Testis (tissue), 3 donors: ENCODE data around the gene WDR75. TPM values are rescaled to one million over a fixed set of nuclear protein-coding genes. Genes with fewer than 3 reads are reported as not detected.
A peak's percentile ranks its signal among the peaks of the same experiment; 100 is the strongest.

ENCODE experiments used
- DNase-seq: peaks from one replicate; pipeline ENCODE4 v3.0.0-alpha.2; 2019
- H3K27ac ChIP-seq, 2 donors: fragments of 200-600 bp; sonication (generic); one replicate each; pipeline ENCODE4 v1.5.1; 2019
- H3K27me3 ChIP-seq: fragments of 200-600 bp; sonication (generic); one replicate; pipeline ENCODE4 v1.5.1; 2019
- H3K36me3 ChIP-seq: fragments of 200-600 bp; sonication (generic); one replicate; pipeline ENCODE4 v1.5.1; 2017; ENCODE audit warnings: low read depth; ENCODE audit errors: missing control alignments
- H3K4me1 ChIP-seq: fragments of 200-600 bp; sonication (generic); one replicate; pipeline ENCODE4 v1.5.1; 2019
- H3K4me3 ChIP-seq, 2 donors: fragments of 200-600 bp; sonication (generic); one replicate each; pipeline ENCODE4 v1.5.1; 2017 to 2019
- H3K9me3 ChIP-seq: fragments of 200-600 bp; sonication (generic); one replicate; pipeline ENCODE4 v1.5.1; 2017
- CTCF ChIP-seq, 3 experiments: fragments of 450-650 bp in 2 of 3; fragments of 200-600 bp in 1 of 3; sonication (generic) in 1 of 3; IDR thresholded peaks; one replicate each; pipeline ENCODE4 v1.5.1; 2016 to 2019; ENCODE audit warnings: antibody characterized with exemption in 3 of 3, mild to moderate bottlenecking in 2 of 3, moderate library complexity in 1 of 3
- POLR2A ChIP-seq: fragments of 450-650 bp; IDR thresholded peaks from one replicate; pipeline ENCODE4 v1.6.1; 2017; ENCODE audit warnings: antibody characterized with exemption, mild to moderate bottlenecking, moderate library complexity
- WGBS, 2 donors: methylation state at CpG; one replicate each; pipeline ENCODE4 v1.1.5; 2018; 5-methylcytosine and 5-hydroxymethylcytosine counted together
- intact Hi-C: fragments of 100-400 bp; cut with DNase I; formaldehyde crosslinking; loops from one replicate; pipeline ENCODE4 v1.15.1; 2023; ENCODE audit warnings: low total_unique reads
- polyA plus RNA-seq: library from polyadenylated mRNA; stranded (reverse); fragments of 350-450 nt; fragmentation: Illumina TruSeq; extraction: RNeasy Lipid Tissue Mini Kit (QIAGEN cat#74804); gene quantifications from one replicate; pipeline ENCODE4 v1.2.3, GENCODE V29; 2014; ENCODE audit warnings: low read depth, low replicate concordance; ENCODE audit not compliant: insufficient read depth
- total RNA-seq, 2 donors: library from RNA; depleted of rRNA; stranded (reverse); fragments of >200 nt; gene quantifications; one replicate each; pipeline ENCODE4 v1.2.3, GENCODE V29; 2016

Gene WDR75
- total and polyA plus RNA-seq, 3 donors from 2014 or later, result 21.5 to 38.1 (median 35.0) TPM

DNA sequence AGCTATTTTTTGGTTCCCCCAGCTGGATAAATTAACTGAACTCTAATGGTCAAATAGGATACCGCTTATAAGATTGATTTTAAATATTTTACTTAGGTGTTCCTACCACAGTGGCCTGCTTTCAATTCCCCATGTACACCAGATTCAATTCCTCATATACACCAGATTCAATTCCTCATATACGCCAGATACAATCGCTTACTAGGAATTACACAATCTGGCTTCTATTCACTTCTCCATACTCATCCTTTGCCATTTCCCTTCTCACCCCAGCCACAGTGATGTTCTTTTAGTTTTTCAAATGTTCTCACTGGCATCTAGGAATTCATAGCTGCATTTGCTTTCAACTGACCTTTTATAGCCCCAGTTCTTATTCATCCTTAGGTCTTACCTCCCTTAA is 72.8 kb downstream of the WDR75 start:
- 89 to 94% methylated on average over 3 of the region's 3 CpGs for WGBS, 2 donors
- H3K4me1 ChIP-seq, result peaks cover 18% of the 10 kb centered on the region
- intact Hi-C loops, result no loop called here
- no peaks in the 10 kb centered on the region for H3K36me3 ChIP-seq
- DNase-seq, result no peak
- no peaks in the 10 kb centered on the region for H3K9me3 ChIP-seq
- no peak for TF ChIP-seq POLR2A
- TF ChIP-seq CTCF (IDR thresholded peaks at IDR 0.05), result no peak
- peak overlapping the region in 1 of 2 donors; percentile 22 for H3K27ac ChIP-seq
- H3K4me3 ChIP-seq, result no peak overlapping the region
- no peaks in the 10 kb centered on the region for H3K27me3 ChIP-seq

GRCh38 chr2:189515264-189515663 is 74.0 kb downstream of the WDR75 start:
- H3K4me3 ChIP-seq, result no peak overlapping the region
- DNase-seq, result no peak
- no peaks in the 10 kb centered on the region for H3K9me3 ChIP-seq
- H3K36me3 ChIP-seq, result no peaks in the 10 kb centered on the region
- peak overlapping the region in 1 of 2 donors; percentile 7 for H3K27ac ChIP-seq
- H3K4me1 ChIP-seq, result peaks cover 18% of the 10 kb centered on the region
- 46 to 59% methylated on average over 1 of the region's 1 CpG for WGBS, 2 donors
- no peak for TF ChIP-seq CTCF (IDR thresholded peaks at IDR 0.05)
- TF ChIP-seq POLR2A, result no peak
- no peaks in the 10 kb centered on the region for H3K27me3 ChIP-seq
- intact Hi-C loops, result no loop called here

DNA sequence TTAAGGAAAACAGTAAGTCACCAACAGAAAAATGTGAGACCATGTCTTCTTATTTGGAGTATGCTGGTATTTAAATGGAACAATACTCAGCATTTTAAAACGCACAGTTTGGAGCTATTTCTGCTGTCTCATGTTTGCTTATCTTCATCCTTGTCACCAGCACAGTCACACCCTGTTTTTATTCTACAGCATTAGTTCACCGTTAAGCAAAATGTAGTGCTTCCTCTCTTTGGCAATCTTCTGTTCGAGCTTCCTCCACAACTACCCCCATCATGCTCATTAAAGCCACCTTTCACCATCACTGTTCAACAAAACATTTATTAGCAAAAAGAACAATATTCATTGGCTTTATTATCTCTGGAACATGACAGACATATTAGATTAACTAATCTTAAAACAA is 75.3 kb downstream of the WDR75 start:
- 62 to 68% methylated on average over 3 of the region's 3 CpGs for WGBS, 2 donors
- Histone ChIP-seq H3K4me3 (no peak overlapping the region), H3K9me3 (no peaks in the 10 kb centered on the region), H3K27me3 (no peaks in the 10 kb centered on the region), H3K27ac (no peak overlapping the region), H3K36me3 (no peaks in the 10 kb centered on the region), H3K4me1 (peaks cover 18% of the 10 kb centered on the region)
- no peak for TF ChIP-seq CTCF (IDR thresholded peaks at IDR 0.05)
- TF ChIP-seq POLR2A, result no peak
- intact Hi-C loops, result no loop called here
- DNase-seq, result no peak

DNA sequence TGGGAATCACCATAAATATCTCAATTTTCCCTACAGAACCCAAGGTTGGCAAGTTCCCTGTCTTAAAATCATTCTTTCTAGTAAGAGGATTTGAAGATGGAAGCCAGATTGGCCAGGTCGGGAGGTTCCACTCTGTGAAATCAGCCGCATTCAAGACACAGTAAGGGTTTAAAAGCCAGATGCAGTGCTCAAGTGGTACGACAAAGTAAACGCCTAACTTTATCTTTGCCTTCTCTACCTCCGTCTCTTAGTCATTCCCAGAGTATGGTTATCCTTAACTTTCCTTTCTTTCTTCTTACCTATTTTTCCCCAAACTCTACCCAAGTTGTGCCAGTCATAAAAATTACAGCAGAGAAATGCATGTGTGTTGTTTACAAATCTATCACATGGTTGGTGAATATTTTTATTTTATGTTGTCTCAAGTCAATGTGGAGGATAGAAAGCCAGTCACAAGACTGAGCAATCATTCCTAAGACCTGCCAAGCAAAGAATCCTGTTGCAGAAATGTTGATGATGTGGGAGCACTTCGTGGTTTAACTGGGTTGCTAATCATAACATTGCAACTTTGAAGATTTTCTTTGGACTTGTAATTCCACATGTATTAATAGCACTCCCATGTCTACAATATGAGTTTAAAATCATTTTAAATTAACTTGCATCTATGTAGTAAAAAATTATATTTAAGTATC is 76.7 kb downstream of the WDR75 start:
- TF ChIP-seq POLR2A, result no peak
- TF ChIP-seq CTCF (IDR thresholded peaks at IDR 0.05), result no peak
- Histone ChIP-seq H3K4me3 (no peak overlapping the region), H3K9me3 (no peaks in the 10 kb centered on the region), H3K27me3 (no peaks in the 10 kb centered on the region), H3K36me3 (no peaks in the 10 kb centered on the region), H3K4me1 (peaks cover 15% of the 10 kb centered on the region), H3K27ac (no peak overlapping the region)
- intact Hi-C loops, result no loop called here
- WGBS, 2 donors, result 86 to 93% methylated on average over 6 of the region's 6 CpGs
- no peak for DNase-seq
